ENCODE data around the gene TP53RK. TPM values are rescaled to one million over a fixed set of nuclear protein-coding genes. Genes with fewer than 3 reads are reported as not detected.

TP53RK gene
- total and polyA plus RNA-seq, 9 donors = 7.7 to 17.5 (median 13.4) TPM

DNA sequence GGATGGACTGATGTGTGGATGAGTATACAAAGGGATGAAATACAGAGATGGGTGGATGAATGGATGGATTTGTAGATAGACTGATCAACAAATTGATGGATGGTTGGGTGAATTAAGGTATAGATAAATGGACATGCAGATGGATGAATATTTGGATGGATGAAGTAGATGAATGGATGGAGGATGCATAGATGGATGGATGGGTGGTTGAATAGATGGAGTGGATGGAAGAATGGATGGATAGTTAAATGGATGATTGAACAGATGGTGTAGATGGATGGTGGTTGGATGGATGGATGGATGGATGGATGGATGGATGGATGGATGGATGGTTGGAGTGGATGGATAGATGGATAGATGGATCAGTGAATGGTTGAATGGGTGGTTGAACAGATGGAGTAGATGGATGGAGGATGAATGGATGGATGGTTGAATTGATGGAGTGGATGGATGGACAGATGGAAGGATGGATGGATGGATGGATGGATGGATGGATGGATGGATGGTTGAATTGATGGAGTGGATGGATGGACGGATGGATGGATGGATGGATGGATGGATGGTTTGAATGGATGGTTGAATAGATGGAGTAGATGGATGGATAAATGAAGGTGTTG lies 35.2 kb upstream of the TP53RK start:
- Histone ChIP-seq H3K27ac (no peak overlapping the region), H3K9me3 (no peaks in the 10 kb centered on the region), H3K36me3 (no peaks in the 10 kb centered on the region), H3K27me3 (no peaks in the 10 kb centered on the region), H3K4me1 (ENCODE audit: insufficient read depth) (no peaks in the 10 kb centered on the region), H3K4me3 (no peak overlapping the region)
- intact Hi-C loops (cut with DNase I) = no loop called here
- WGBS, 3 donors = 46 to 54% (median 47%) methylated on average over 1 of the region's 1 CpG
- DNase-seq = no peak
- TF ChIP-seq EP300 (IDR thresholded peaks at IDR 0.05) (no peak), POLR2A (IDR thresholded peaks at IDR 0.05) (no peak)
- TF ChIP-seq, protein P1, sequence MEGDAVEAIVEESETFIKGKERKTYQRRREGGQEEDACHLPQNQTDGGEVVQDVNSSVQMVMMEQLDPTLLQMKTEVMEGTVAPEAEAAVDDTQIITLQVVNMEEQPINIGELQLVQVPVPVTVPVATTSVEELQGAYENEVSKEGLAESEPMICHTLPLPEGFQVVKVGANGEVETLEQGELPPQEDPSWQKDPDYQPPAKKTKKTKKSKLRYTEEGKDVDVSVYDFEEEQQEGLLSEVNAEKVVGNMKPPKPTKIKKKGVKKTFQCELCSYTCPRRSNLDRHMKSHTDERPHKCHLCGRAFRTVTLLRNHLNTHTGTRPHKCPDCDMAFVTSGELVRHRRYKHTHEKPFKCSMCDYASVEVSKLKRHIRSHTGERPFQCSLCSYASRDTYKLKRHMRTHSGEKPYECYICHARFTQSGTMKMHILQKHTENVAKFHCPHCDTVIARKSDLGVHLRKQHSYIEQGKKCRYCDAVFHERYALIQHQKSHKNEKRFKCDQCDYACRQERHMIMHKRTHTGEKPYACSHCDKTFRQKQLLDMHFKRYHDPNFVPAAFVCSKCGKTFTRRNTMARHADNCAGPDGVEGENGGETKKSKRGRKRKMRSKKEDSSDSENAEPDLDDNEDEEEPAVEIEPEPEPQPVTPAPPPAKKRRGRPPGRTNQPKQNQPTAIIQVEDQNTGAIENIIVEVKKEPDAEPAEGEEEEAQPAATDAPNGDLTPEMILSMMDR (IDR thresholded peaks at IDR 0.05) = no peak

DNA sequence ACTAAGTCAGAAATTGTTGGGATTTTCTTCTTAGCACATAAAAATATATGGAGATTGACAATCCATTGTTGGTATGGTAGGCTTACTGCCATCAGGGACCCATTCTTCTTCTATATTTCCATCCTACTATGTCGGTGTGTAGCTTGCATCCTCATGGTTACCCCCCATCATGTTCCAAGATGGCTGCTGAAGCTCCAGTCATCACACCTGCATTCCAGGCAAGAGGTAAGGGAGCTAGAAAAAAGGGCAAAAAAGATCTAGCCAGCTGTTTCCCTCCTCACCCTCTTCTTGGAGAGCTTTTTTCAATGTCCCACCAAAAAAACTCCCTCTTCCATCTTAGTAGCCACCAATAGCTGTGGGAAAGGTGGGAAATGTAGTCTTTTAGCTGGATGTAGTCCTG lies 33.8 kb upstream of the TP53RK start:
- no peak overlapping the region for H3K27ac ChIP-seq
- no peaks in the 10 kb centered on the region for H3K4me1 ChIP-seq (ENCODE audit: insufficient read depth)

GRCh38 chr20:46722450-46722849 lies 33.2 kb upstream of the TP53RK start:
- intact Hi-C loops (cut with DNase I) = no loop called here
- no peak for DNase-seq
- Histone ChIP-seq H3K9me3 (no peaks in the 10 kb centered on the region), H3K27ac (no peak overlapping the region), H3K27me3 (no peaks in the 10 kb centered on the region), H3K4me1 (ENCODE audit: insufficient read depth) (no peaks in the 10 kb centered on the region), H3K36me3 (no peaks in the 10 kb centered on the region), H3K4me3 (no peak overlapping the region)
- WGBS, 3 donors = 94 to 99% (median 96%) methylated on average over 2 of the region's 2 CpGs
- TF ChIP-seq POLR2A (IDR thresholded peaks at IDR 0.05) (no peak), EP300 (IDR thresholded peaks at IDR 0.05) (no peak)
- TF ChIP-seq, protein P1 (IDR thresholded peaks at IDR 0.05) = no peak

More for the DNA sequence above, 33.8 kb upstream of the TP53RK start:
- intact Hi-C loops (cut with DNase I) = no loop called here
- Histone ChIP-seq H3K4me3 (no peak overlapping the region), H3K27me3 (no peaks in the 10 kb centered on the region), H3K9me3 (no peaks in the 10 kb centered on the region), H3K36me3 (no peaks in the 10 kb centered on the region)
- DNase-seq = no peak
- TF ChIP-seq, protein P1 (IDR thresholded peaks at IDR 0.05) = no peak
- TF ChIP-seq POLR2A (IDR thresholded peaks at IDR 0.05) (no peak), EP300 (IDR thresholded peaks at IDR 0.05) (no peak)
- 100% methylated on average over 1 of the region's 1 CpG for WGBS, 3 donors

GRCh38 chr20:46721476-46721875 lies 32.2 kb upstream of the TP53RK start:
- WGBS, 3 donors = 96 to 98% (median 96%) methylated on average over 1 of the region's 1 CpG
- H3K27me3 ChIP-seq = no peaks in the 10 kb centered on the region

More at GRCh38 chr20:46721476-46721875, 32.2 kb upstream of the TP53RK start:
- Histone ChIP-seq H3K4me1 (ENCODE audit: insufficient read depth) (no peaks in the 10 kb centered on the region), H3K4me3 (no peak overlapping the region), H3K9me3 (no peaks in the 10 kb centered on the region), H3K27ac (no peak overlapping the region), H3K36me3 (no peaks in the 10 kb centered on the region)
- DNase-seq = no peak
- intact Hi-C loops (cut with DNase I) = no loop called here
- TF ChIP-seq, protein P1 (IDR thresholded peaks at IDR 0.05) = no peak
- TF ChIP-seq POLR2A (IDR thresholded peaks at IDR 0.05) (no peak), EP300 (IDR thresholded peaks at IDR 0.05) (no peak)
